MV-4-11 (cell line): ENCODE results near the gene COL17A1.

Source experiments
- DNase-seq: peaks from one replicate; lab custom pipeline; 2025; lab: John Stamatoyannopoulos, UW

COL17A1 gene

DNA sequence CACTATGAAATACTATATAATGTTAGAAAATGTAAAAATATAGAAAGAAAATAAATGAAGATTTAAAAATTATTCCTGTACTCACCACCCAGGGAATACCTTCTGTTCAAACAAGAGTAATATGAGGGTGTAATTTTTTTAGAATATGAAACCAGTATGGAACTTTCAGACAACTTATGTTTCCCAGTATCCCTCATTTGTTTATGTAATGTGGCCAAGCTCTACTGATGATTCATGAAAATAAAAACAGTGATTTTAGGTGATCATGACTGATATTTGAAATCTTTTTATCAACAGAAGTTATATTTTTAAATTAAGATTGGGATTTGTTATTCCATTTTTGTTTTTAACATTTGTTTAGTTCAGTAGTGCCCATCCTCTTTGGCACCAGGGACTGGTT is 100.0 kb downstream of the COL17A1 start:
- no peak for DNase-seq

DNA sequence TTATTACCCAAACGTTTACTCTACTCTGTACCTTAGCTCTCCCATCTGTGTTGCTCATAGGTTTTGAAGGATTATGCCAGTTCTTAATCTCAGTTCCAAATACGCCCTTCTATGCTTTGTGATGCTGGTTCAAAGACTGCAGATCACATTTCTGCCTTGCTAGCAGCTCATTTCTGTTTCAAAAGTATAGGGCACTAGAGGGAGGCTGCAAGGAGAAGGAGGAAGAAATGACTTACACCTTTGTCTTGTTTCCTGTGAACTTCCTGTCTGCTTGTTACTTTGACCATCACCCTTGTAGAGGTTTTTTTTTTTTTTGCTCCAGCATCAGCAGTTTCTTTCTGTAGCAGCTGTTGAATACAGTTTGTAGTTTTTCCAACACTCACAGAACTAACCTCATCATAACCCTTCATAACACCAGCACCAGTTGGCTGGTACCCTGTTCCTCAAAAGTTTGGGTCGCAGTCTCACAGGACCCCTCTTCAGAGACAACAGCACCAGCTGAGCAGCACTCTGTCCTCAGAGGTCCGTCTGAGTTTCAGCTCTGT is 102.2 kb downstream of the COL17A1 start:
- DNase-seq = no peak

DNA sequence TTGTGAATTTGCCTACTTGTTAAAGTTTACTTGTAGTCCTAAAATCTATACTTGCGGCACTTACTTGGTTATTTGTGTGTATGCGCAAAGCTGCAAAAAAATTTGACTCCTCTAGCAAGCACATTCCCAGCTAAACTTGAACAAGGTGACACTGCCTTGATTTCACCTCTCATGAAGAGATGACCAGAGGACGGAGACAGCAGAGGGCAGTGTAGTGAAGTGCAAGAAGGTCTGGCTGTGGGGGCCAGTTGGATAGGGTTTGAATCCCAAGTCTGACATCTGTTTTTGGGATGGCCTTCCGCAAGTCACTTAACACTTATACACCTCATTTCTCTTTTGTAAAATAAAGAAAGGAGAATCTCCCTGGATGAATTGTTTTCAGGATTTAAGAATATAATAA is 103.0 kb downstream of the COL17A1 start:
- DNase-seq = no peak
